Measurements from ENCODE around the gene BORA. TPM values are rescaled to one million over a fixed set of nuclear protein-coding genes. Genes with fewer than 3 reads are reported as not detected.

The BORA gene
- total and polyA plus RNA-seq, 2 of the 13 experiments (the other 11 are each of a cell fraction or from before 2014, with no cell fraction given), result 4.0 to 17.4 TPM

DNA sequence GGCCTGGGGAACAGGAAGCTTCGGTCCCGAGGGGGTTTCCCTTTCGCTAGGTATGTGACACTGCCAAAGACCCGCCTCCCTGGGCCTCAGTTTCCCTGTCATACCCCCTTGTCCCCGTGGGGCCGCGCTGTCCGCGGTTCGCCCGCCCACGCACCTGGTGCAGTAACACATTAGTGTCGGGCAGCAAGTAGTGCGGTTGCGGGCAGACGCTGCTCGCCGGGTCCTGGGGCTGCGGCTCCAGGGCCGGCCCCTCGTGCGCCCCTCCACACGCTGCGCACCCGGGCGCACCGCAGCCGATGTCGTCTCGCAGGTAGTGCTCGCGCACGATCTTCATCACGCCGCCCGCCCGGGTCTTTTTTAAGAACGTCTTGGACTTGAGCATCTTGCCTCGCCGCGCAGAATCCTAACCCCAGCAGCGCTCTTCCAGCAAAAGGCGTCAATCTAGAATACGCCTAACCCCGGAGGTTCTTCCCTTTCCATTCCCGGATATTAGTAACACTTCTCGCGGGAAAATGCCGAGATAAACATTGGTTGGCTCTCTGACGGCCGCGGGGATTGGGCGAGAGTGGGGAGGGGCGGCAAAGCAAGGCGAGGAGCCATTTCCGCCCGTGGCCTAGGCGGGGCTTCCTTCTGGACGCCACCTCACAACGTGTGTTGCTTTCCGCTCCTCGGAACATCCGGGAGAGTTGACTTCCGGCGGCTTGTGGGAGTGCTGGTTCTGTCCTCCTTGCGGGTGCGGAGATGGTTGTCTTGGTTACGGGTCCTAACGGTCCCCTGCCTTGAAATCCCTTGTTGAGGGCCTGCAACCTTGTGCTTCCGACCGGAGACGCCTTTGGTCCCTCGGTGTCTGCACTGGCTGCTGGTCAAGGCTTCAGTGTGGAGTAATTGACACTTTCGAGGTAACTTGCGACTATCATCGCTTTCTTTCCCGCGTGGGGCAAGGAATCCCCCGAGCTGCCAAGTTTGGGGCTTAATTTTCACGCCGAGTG lies 54.0 kb downstream of the BORA start, which contains the start of the genes DIS3 and PIBF1 (continued):
- TF ChIP-seq, protein P1, sequence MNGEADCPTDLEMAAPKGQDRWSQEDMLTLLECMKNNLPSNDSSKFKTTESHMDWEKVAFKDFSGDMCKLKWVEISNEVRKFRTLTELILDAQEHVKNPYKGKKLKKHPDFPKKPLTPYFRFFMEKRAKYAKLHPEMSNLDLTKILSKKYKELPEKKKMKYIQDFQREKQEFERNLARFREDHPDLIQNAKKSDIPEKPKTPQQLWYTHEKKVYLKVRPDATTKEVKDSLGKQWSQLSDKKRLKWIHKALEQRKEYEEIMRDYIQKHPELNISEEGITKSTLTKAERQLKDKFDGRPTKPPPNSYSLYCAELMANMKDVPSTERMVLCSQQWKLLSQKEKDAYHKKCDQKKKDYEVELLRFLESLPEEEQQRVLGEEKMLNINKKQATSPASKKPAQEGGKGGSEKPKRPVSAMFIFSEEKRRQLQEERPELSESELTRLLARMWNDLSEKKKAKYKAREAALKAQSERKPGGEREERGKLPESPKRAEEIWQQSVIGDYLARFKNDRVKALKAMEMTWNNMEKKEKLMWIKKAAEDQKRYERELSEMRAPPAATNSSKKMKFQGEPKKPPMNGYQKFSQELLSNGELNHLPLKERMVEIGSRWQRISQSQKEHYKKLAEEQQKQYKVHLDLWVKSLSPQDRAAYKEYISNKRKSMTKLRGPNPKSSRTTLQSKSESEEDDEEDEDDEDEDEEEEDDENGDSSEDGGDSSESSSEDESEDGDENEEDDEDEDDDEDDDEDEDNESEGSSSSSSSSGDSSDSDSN (CRISPR knock-in tag; IDR thresholded peaks at IDR 0.05), result peak; percentile 54; the same call in 1 of the 2 replicates
- 0 out of 2 replicates have a peak, but pooled peaks have one; percentile 17 for TF ChIP-seq REL (CRISPR knock-in tag; conservative IDR thresholded peaks at IDR 0.05)
- TF ChIP-seq CBX1 (IDR thresholded peaks at IDR 0.05; ENCODE audit: low read depth), result peak; percentile 0
- TF ChIP-seq TOPORS (CRISPR knock-in tag; IDR thresholded peaks at IDR 0.05), result peak; percentile 64; the same call in 1 of the 2 replicates
- no peak for TF ChIP-seq ZNF615 (CRISPR knock-in tag; IDR thresholded peaks at IDR 0.05; ENCODE audit: borderline replicate concordance)
- TF ChIP-seq, protein P2, sequence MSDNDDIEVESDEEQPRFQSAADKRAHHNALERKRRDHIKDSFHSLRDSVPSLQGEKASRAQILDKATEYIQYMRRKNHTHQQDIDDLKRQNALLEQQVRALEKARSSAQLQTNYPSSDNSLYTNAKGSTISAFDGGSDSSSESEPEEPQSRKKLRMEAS (IDR thresholded peaks at IDR 0.05), result peak; percentile 67; the same call in 1 of the 2 replicates
- peak; percentile 95 for TF ChIP-seq YEATS2 (CRISPR knock-in tag; IDR thresholded peaks at IDR 0.05; ENCODE audit: borderline replicate concordance)
- TF ChIP-seq, protein P3, sequence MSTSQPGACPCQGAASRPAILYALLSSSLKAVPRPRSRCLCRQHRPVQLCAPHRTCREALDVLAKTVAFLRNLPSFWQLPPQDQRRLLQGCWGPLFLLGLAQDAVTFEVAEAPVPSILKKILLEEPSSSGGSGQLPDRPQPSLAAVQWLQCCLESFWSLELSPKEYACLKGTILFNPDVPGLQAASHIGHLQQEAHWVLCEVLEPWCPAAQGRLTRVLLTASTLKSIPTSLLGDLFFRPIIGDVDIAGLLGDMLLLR (CRISPR knock-in tag; IDR thresholded peaks at IDR 0.05), result peak; percentile 70
- peak; percentile 72; the same call in 1 of the 2 replicates for TF ChIP-seq KDM2A (CRISPR knock-in tag; IDR thresholded peaks at IDR 0.05; ENCODE audit: borderline replicate concordance, low read depth)
- 0 out of 2 replicates have a peak, but pooled peaks have one; percentile 20 for TF ChIP-seq MEIS2 (CRISPR knock-in tag; IDR thresholded peaks at IDR 0.05)
- TF ChIP-seq, protein P4, sequence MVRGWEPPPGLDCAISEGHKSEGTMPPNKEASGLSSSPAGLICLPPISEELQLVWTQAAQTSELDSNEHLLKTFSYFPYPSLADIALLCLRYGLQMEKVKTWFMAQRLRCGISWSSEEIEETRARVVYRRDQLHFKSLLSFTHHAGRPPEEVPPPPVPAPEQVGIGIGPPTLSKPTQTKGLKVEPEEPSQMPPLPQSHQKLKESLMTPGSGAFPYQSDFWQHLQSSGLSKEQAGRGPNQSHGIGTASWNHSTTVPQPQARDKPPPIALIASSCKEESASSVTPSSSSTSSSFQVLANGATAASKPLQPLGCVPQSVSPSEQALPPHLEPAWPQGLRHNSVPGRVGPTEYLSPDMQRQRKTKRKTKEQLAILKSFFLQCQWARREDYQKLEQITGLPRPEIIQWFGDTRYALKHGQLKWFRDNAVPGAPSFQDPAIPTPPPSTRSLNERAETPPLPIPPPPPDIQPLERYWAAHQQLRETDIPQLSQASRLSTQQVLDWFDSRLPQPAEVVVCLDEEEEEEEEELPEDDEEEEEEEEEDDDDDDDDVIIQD (CRISPR knock-in tag; IDR thresholded peaks at IDR 0.05; ENCODE audit: low read depth), result peak; percentile 84
- TF ChIP-seq, protein P5, sequence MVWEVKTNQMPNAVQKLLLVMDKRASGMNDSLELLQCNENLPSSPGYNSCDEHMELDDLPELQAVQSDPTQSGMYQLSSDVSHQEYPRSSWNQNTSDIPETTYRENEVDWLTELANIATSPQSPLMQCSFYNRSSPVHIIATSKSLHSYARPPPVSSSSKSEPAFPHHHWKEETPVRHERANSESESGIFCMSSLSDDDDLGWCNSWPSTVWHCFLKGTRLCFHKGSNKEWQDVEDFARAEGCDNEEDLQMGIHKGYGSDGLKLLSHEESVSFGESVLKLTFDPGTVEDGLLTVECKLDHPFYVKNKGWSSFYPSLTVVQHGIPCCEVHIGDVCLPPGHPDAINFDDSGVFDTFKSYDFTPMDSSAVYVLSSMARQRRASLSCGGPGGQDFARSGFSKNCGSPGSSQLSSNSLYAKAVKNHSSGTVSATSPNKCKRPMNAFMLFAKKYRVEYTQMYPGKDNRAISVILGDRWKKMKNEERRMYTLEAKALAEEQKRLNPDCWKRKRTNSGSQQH (CRISPR knock-in tag; IDR thresholded peaks at IDR 0.05; ENCODE audit: low read depth), result peak; percentile 48; the same call in 1 of the 2 replicates
- peak; percentile 84 for TF ChIP-seq IRF2 (CRISPR knock-in tag; IDR thresholded peaks at IDR 0.05)
- TF ChIP-seq, protein P6, sequence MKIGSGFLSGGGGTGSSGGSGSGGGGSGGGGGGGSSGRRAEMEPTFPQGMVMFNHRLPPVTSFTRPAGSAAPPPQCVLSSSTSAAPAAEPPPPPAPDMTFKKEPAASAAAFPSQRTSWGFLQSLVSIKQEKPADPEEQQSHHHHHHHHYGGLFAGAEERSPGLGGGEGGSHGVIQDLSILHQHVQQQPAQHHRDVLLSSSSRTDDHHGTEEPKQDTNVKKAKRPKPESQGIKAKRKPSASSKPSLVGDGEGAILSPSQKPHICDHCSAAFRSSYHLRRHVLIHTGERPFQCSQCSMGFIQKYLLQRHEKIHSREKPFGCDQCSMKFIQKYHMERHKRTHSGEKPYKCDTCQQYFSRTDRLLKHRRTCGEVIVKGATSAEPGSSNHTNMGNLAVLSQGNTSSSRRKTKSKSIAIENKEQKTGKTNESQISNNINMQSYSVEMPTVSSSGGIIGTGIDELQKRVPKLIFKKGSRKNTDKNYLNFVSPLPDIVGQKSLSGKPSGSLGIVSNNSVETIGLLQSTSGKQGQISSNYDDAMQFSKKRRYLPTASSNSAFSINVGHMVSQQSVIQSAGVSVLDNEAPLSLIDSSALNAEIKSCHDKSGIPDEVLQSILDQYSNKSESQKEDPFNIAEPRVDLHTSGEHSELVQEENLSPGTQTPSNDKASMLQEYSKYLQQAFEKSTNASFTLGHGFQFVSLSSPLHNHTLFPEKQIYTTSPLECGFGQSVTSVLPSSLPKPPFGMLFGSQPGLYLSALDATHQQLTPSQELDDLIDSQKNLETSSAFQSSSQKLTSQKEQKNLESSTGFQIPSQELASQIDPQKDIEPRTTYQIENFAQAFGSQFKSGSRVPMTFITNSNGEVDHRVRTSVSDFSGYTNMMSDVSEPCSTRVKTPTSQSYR (CRISPR knock-in tag; IDR thresholded peaks at IDR 0.05; ENCODE audit: borderline replicate concordance), result 0 out of 2 replicates have a peak, but pooled peaks have one; percentile 2
- TF ChIP-seq, protein P7, sequence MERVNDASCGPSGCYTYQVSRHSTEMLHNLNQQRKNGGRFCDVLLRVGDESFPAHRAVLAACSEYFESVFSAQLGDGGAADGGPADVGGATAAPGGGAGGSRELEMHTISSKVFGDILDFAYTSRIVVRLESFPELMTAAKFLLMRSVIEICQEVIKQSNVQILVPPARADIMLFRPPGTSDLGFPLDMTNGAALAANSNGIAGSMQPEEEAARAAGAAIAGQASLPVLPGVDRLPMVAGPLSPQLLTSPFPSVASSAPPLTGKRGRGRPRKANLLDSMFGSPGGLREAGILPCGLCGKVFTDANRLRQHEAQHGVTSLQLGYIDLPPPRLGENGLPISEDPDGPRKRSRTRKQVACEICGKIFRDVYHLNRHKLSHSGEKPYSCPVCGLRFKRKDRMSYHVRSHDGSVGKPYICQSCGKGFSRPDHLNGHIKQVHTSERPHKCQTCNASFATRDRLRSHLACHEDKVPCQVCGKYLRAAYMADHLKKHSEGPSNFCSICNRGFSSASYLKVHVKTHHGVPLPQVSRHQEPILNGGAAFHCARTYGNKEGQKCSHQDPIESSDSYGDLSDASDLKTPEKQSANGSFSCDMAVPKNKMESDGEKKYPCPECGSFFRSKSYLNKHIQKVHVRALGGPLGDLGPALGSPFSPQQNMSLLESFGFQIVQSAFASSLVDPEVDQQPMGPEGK (CRISPR knock-in tag; IDR thresholded peaks at IDR 0.05), result peak; percentile 27; the same call in 1 of the 2 replicates
- TF ChIP-seq MIXL1 (CRISPR knock-in tag; IDR thresholded peaks at IDR 0.05), result peak; percentile 46; the same call in 1 of the 2 replicates
